OCI-LY7 (cell line): ENCODE measurements around the gene ZBTB20. TPM values are rescaled to one million over a fixed set of nuclear protein-coding genes. Genes with fewer than 3 reads are reported as not detected.

Source experiments
- BruUV-seq: library from RNA; stranded (reverse); fragments of 400-500 nt; replicated peaks from 2 replicates; lab custom pipeline; 2021; lab: Mats Ljungman, UMichigan
- CTCF ChIA-PET: fragments of 300-600 bp; sonication (Branson Sonifier 250); formaldehyde crosslinking; loops from one replicate; lab custom pipeline; 2022; ENCODE audit warnings: antibody characterized with exemption; ENCODE audit not compliant: unreplicated experiment; lab: Charles Lee
- POLR2A ChIA-PET: fragments of 300-600 bp; sonication (Branson Sonifier 250); formaldehyde crosslinking; loops from one replicate; lab custom pipeline; 2022; ENCODE audit warnings: antibody characterized with exemption; lab: Charles Lee
- DNase-seq: peaks from one replicate; pipeline ENCODE4 v3.0.0-alpha.2; 2015; ENCODE audit warnings: low spot score
- H2AFZ ChIP-seq: fragments of 200-600 bp; sonication (generic), shearing (Covaris generic); 2 replicates; pipeline ENCODE4 v1.6.1; 2014; ENCODE audit warnings: mild to moderate bottlenecking, antibody characterized with exemption, low read length, moderate library complexity
- H3K27ac ChIP-seq: fragments of 200-600 bp; sonication (generic); 2 replicates; pipeline ENCODE4 v1.5.1; 2014; ENCODE audit warnings: mixed run types, low read depth, mild to moderate bottlenecking, moderate library complexity, low read length, inconsistent platforms; ENCODE audit not compliant: poor library complexity, severe bottlenecking
- H3K36me3 ChIP-seq: fragments of 200-600 bp; sonication (generic); 2 replicates; pipeline ENCODE4 v1.6.1; 2014; ENCODE audit warnings: mild to moderate bottlenecking, antibody characterized with exemption, low read length, moderate library complexity, mixed read lengths; ENCODE audit not compliant: insufficient read depth
- H3K4me1 ChIP-seq: fragments of 200-600 bp; sonication (generic); 2 replicates; pipeline ENCODE4 v1.5.1; 2014; ENCODE audit warnings: mild to moderate bottlenecking, low read length; ENCODE audit not compliant: insufficient read depth, poor library complexity, severe bottlenecking
- H3K4me2 ChIP-seq: fragments of 200-600 bp; sonication (generic); 2 replicates; pipeline ENCODE4 v1.6.1; 2014; ENCODE audit warnings: mild to moderate bottlenecking, low read length
- H3K4me3 ChIP-seq: fragments of 200-600 bp; sonication (generic); 2 replicates; pipeline ENCODE4 v1.5.1; 2014; ENCODE audit warnings: mild to moderate bottlenecking, low read depth, low read length; ENCODE audit not compliant: poor library complexity, severe bottlenecking
- H3K79me2 ChIP-seq: fragments of 200-600 bp; sonication (generic); 2 replicates; pipeline ENCODE4 v1.6.1; 2016; ENCODE audit warnings: low read depth, mild to moderate bottlenecking, low read length, moderate library complexity, mixed read lengths; ENCODE audit not compliant: insufficient read depth
- H3K9me2 ChIP-seq: fragments of 200-600 bp; sonication (generic); 2 replicates; pipeline ENCODE4 v1.6.1; 2016; ENCODE audit warnings: mild to moderate bottlenecking, low read length, mixed read lengths; ENCODE audit not compliant: insufficient read depth
- H3K9me3 ChIP-seq: fragments of 200-600 bp; sonication (generic); 2 replicates; pipeline ENCODE4 v1.6.1; 2014; ENCODE audit warnings: mild to moderate bottlenecking, mixed run types, low read length, mixed read lengths
- H4K20me1 ChIP-seq: fragments of 200-600 bp; sonication (generic); 2 replicates; pipeline ENCODE4 v1.6.1; 2014; ENCODE audit warnings: mild to moderate bottlenecking, antibody characterized with exemption, low read length, moderate library complexity, mixed read lengths; ENCODE audit not compliant: insufficient read depth
- EZH2phosphoT487 ChIP-seq: fragments of 200-600 bp; sonication (generic); IDR thresholded peaks from 2 replicates; pipeline ENCODE4 v1.6.1; 2018; ENCODE audit warnings: low read depth, borderline replicate concordance, mild to moderate bottlenecking, mixed run types, antibody characterized with exemption, low read length, moderate library complexity, mixed read lengths
- intact Hi-C: fragments of 100-400 bp; cut with micrococcal nuclease; formaldehyde crosslinking; loops from one replicate; pipeline ENCODE4 v1.10.0; 2022; ENCODE audit not compliant: unreplicated experiment
- total RNA-seq, 2 experiments: library from RNA; depleted of rRNA in 1 of 2; stranded (reverse); fragments of >200 nt in 1 of 2; shearing (Covaris generic) in 1 of 2; gene quantifications; 2 replicates each; pipeline ENCODE4 v1.2.3, GENCODE V29; 2014 to 2022
- TF ChIP-seq, protein P1 (sequence below): fragments of 200-600 bp; sonication (generic); conservative IDR thresholded peaks from 2 replicates; pipeline ENCODE4 v1.5.1; 2014; ENCODE audit warnings: mild to moderate bottlenecking, antibody characterized with exemption, low read length, moderate library complexity, mixed read lengths

ZBTB20 gene
- total RNA-seq, 2 experiments from 2014 or later, result 5.5 to 11.8 TPM

DNA sequence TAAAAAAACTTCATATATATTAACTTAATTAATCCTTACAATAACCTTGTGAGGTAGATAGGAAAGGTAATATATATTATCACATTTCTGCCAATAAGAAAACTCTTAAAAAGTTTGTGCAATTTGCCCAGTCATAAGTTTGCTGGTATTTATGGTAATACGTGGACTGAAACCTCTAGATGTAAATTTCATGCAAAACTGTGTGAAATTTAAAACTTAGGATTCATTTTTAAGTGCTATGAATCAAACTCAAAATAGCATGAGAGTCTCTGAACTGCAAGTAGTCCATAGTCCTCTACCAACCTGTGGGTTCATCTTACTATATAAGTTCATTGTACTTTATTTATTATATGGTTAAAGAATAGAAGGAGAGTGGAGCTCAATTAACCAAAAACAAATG is 56.4 kb downstream of the ZBTB20 start:
- TF ChIP-seq, protein P1, sequence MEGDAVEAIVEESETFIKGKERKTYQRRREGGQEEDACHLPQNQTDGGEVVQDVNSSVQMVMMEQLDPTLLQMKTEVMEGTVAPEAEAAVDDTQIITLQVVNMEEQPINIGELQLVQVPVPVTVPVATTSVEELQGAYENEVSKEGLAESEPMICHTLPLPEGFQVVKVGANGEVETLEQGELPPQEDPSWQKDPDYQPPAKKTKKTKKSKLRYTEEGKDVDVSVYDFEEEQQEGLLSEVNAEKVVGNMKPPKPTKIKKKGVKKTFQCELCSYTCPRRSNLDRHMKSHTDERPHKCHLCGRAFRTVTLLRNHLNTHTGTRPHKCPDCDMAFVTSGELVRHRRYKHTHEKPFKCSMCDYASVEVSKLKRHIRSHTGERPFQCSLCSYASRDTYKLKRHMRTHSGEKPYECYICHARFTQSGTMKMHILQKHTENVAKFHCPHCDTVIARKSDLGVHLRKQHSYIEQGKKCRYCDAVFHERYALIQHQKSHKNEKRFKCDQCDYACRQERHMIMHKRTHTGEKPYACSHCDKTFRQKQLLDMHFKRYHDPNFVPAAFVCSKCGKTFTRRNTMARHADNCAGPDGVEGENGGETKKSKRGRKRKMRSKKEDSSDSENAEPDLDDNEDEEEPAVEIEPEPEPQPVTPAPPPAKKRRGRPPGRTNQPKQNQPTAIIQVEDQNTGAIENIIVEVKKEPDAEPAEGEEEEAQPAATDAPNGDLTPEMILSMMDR, result no peak
- TF ChIP-seq EZH2phosphoT487, result no peak
- Histone ChIP-seq H3K4me2 (no peak overlapping the region), H2AFZ (no peak overlapping the region), H3K4me1 (no peaks in the 10 kb centered on the region), H4K20me1 (no peaks in the 10 kb centered on the region), H3K4me3 (no peak overlapping the region), H3K27ac (no peak overlapping the region), H3K36me3 (no peaks in the 10 kb centered on the region), H3K9me2 (no peaks in the 10 kb centered on the region), H3K79me2 (no peaks in the 10 kb centered on the region), H3K9me3 (no peaks in the 10 kb centered on the region)
- BruUV-seq, result no TSS peak
- DNase-seq, result no peak
- POLR2A ChIA-PET, result no interaction called here
- intact Hi-C loops, result loop anchor here (5.0 to 10.0 kb wide), 2 partner anchors 694 to 727 kb away; no protein-coding TSS in a partner anchor
- CTCF ChIA-PET, result no interaction called here

DNA sequence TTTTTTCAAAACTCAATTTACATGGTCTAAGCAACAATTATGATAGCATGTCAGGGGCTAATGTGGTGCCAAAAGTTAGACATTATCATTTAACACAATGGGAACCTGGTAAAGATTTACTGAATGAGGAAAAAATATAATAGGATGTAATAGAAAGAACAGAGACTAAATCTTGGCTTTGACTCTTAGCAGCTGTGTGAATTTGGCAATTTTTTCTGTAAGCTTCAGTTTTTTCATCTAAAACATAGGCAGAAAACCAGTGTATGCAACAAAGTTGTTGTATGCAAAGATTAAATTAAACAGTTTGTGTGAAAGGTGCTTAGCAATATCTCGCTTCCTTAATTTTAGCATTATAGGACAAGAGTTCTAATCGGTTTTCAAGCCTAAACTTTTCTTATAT is 57.6 kb downstream of the ZBTB20 start:
- ChIA-PET POLR2A (no interaction called here), CTCF (no interaction called here)
- H3K4me3 ChIP-seq, result no peak overlapping the region
- H3K79me2 ChIP-seq, result no peaks in the 10 kb centered on the region
- H4K20me1 ChIP-seq, result no peaks in the 10 kb centered on the region
- H3K36me3 ChIP-seq, result no peaks in the 10 kb centered on the region
- no peaks in the 10 kb centered on the region for H3K9me2 ChIP-seq
- no TSS peak for BruUV-seq
- no peak overlapping the region for H2AFZ ChIP-seq
- no peak overlapping the region for H3K27ac ChIP-seq
- DNase-seq, result no peak
- no peaks in the 10 kb centered on the region for H3K4me1 ChIP-seq
- no peaks in the 10 kb centered on the region for H3K9me3 ChIP-seq
- intact Hi-C loops, result no loop called here
- TF ChIP-seq, protein P1, result no peak
- no peak for TF ChIP-seq EZH2phosphoT487
- H3K4me2 ChIP-seq, result no peak overlapping the region

DNA sequence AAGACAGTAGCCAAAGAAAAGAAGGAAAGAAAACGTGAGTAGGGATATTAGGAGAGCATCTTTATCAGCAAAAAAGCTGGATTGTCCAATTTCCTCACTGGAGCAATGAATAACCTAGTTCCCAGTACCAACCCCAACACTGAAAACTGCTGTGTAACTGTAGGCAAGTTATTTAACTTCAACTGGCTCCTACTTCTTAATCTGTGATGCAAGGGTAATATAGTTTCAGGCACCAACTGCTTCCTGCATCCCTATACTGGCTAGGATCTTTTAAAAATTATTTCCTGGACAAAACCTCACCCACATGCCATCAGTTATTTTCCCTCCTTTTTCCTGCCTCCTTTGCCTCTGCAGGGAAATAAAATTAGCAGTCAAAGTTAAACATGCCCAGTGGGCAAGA is 59.6 kb downstream of the ZBTB20 start:
- DNase-seq, result no peak

More for the DNA sequence above, 59.6 kb downstream of the ZBTB20 start:
- Histone ChIP-seq H2AFZ (no peak overlapping the region), H3K4me3 (no peak overlapping the region), H3K9me2 (no peaks in the 10 kb centered on the region), H3K36me3 (no peaks in the 10 kb centered on the region), H4K20me1 (no peaks in the 10 kb centered on the region), H3K4me1 (no peaks in the 10 kb centered on the region), H3K9me3 (no peaks in the 10 kb centered on the region), H3K4me2 (no peak overlapping the region), H3K79me2 (no peaks in the 10 kb centered on the region), H3K27ac (no peak overlapping the region)
- ChIA-PET CTCF (no interaction called here), POLR2A (no interaction called here)
- no peak for TF ChIP-seq EZH2phosphoT487
- TF ChIP-seq, protein P1, result no peak
- intact Hi-C loops, result no loop called here
- no TSS peak for BruUV-seq
